DOHH2 (cell line): ENCODE measurements around the gene PUS7.

Experiments used
- CTCF ChIP-seq: fragments of 200-600 bp; sonication (generic); IDR thresholded peaks from one replicate; pipeline ENCODE4 v1.5.1; 2014; ENCODE audit warnings: antibody characterized with exemption, mild to moderate bottlenecking, low read depth, low read length; ENCODE audit not compliant: poor library complexity, severe bottlenecking
- EZH2phosphoT487 ChIP-seq: fragments of 200-600 bp; sonication (generic); IDR thresholded peaks from 2 replicates; pipeline ENCODE4 v1.6.1; 2017; ENCODE audit warnings: borderline replicate concordance, mild to moderate bottlenecking, antibody characterized with exemption, low read length, moderate library complexity, mixed read lengths

GRCh38 chr7:105489409-105489808 is 32.7 kb downstream of the PUS7 start:
- TF ChIP-seq CTCF (no peak), EZH2phosphoT487 (no peak)
